ENCODE data around the gene GNGT2.
"Not testable (repeated sequence)": the region's sequence is repeated elsewhere in the genome, so short reads cannot be mapped to it uniquely, and the experiment has no call there.

GNGT2 gene

GRCh38 chr17:49203796-49204195 lies 6.6 kb downstream of the GNGT2 start:
- no peak for DNase-seq

- DNase-seq, result no peak
Measured at GRCh38 chr17:49201481-49201927, 8.9 kb downstream of the GNGT2 start.

- no peak for DNase-seq
Measured at GRCh38 chr17:49200423-49201083, 9.8 kb downstream of the GNGT2 start.

GRCh38 chr17:49198211-49198610 lies 12.2 kb downstream of the GNGT2 start:
- DNase-seq, result no peak

GRCh38 chr17:49197346-49197998 lies 12.9 kb downstream of the GNGT2 start:
- DNase-seq, result no peak

GRCh38 chr17:49196520-49196919 lies 13.9 kb downstream of the GNGT2 start:
- no peak for DNase-seq

GRCh38 chr17:49195751-49196150 lies 14.6 kb downstream of the GNGT2 start:
- no peak for DNase-seq

GRCh38 chr17:49194297-49194607 lies 16.1 kb downstream of the GNGT2 start:
- no peak for DNase-seq

- DNase-seq, result peak; percentile 86
Measured at GRCh38 chr17:49193513-49194296, 16.7 kb downstream of the GNGT2 start.

GRCh38 chr17:49191917-49192741 lies 18.2 kb downstream of the GNGT2 start:
- DNase-seq, result peak; percentile 99

GRCh38 chr17:49191409-49191916 lies 18.9 kb downstream of the GNGT2 start:
- DNase-seq, result no peak

GRCh38 chr17:49190932-49191331 lies 19.4 kb downstream of the GNGT2 start:
- DNase-seq, result no peak

- no peak for DNase-seq
Measured at GRCh38 chr17:49187301-49187700, 23.1 kb downstream of the GNGT2 start.

GRCh38 chr17:49185381-49185780 lies 25.0 kb downstream of the GNGT2 start:
- DNase-seq, result not testable (repeated sequence)

- not testable (repeated sequence) for DNase-seq
Measured at GRCh38 chr17:49184522-49184921, 25.9 kb downstream of the GNGT2 start.

- DNase-seq, result no peak
Measured at GRCh38 chr17:49183801-49184200, 26.6 kb downstream of the GNGT2 start.

- DNase-seq, result no peak
Measured at GRCh38 chr17:49183341-49183740, 27.0 kb downstream of the GNGT2 start.

GRCh38 chr17:49180998-49181635 lies 29.3 kb downstream of the GNGT2 start:
- peak; percentile 85 for DNase-seq

- DNase-seq, result no peak
Measured at GRCh38 chr17:49180303-49180702, 30.1 kb downstream of the GNGT2 start.

GRCh38 chr17:49175978-49176377 lies 34.4 kb downstream of the GNGT2 start:
- not testable (repeated sequence) for DNase-seq

- not testable (repeated sequence) for DNase-seq
Measured at GRCh38 chr17:49170711-49171110, 39.7 kb downstream of the GNGT2 start.

GRCh38 chr17:49170216-49170615 lies 40.2 kb downstream of the GNGT2 start:
- no peak for DNase-seq

Measured in islet precursor cell (in vitro differentiated cells).